ENCODE results near the gene UACA.

DNA sequence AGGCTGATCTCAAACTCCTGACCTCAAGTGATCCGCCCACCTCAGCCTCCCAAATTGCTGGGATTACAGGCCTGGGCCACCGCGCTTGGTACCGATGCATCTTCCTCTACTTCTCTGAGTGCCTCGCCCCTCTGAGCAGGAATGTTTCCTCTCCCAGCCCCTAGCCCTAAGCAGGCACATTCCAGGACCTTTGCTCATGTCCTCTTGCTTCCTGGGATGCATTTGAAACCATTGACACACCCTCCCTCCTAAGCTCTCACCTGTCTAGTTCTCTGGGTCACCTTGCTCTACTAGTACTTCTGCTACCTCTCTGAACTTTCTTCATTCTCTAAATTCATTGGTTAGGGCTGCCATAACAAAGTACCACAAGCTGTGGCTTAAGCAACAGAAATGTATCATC, 17.9 kb upstream of the UACA start:
- TF ChIP-seq, protein P1, sequence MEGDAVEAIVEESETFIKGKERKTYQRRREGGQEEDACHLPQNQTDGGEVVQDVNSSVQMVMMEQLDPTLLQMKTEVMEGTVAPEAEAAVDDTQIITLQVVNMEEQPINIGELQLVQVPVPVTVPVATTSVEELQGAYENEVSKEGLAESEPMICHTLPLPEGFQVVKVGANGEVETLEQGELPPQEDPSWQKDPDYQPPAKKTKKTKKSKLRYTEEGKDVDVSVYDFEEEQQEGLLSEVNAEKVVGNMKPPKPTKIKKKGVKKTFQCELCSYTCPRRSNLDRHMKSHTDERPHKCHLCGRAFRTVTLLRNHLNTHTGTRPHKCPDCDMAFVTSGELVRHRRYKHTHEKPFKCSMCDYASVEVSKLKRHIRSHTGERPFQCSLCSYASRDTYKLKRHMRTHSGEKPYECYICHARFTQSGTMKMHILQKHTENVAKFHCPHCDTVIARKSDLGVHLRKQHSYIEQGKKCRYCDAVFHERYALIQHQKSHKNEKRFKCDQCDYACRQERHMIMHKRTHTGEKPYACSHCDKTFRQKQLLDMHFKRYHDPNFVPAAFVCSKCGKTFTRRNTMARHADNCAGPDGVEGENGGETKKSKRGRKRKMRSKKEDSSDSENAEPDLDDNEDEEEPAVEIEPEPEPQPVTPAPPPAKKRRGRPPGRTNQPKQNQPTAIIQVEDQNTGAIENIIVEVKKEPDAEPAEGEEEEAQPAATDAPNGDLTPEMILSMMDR (IDR thresholded peaks at IDR 0.05): no peak
- TF ChIP-seq POLR2A (IDR thresholded peaks at IDR 0.05): no peak

Measured in body of pancreas (tissue), 4 donors.